Endodermal cell (in vitro differentiated cells): ENCODE data around the gene SPATA45. TPM values are rescaled to one million over a fixed set of nuclear protein-coding genes. Genes with fewer than 3 reads are reported as not detected.

Experiments
- DNase-seq: peaks from one replicate; pipeline ENCODE4 v3.0.0-alpha.2; 2017
- H3K27ac ChIP-seq: 2 replicates; pipeline ENCODE4 v1.5.1; 2013; ENCODE audit warnings: mild to moderate bottlenecking, low read depth, low read length, moderate library complexity
- H3K27me3 ChIP-seq: 2 replicates; pipeline ENCODE4 v1.6.1; 2013; ENCODE audit warnings: mild to moderate bottlenecking, low read length, moderate library complexity; ENCODE audit not compliant: insufficient read depth, control insufficient read depth, poor library complexity, severe bottlenecking
- H3K36me3 ChIP-seq: 2 replicates; pipeline ENCODE4 v1.7.0; 2013; ENCODE audit warnings: mild to moderate bottlenecking, low read length, moderate library complexity; ENCODE audit not compliant: control insufficient read depth, insufficient read depth
- H3K4me1 ChIP-seq: one replicate; pipeline ENCODE4 v1.7.0; 2013; ENCODE audit warnings: low read length; ENCODE audit not compliant: control insufficient read depth, insufficient read depth
- H3K4me3 ChIP-seq: 2 replicates; pipeline ENCODE4 v1.5.1; 2013; ENCODE audit warnings: mild to moderate bottlenecking, low read length, moderate library complexity
- H3K9ac ChIP-seq: 2 replicates; pipeline ENCODE4 v1.6.1; 2013; ENCODE audit warnings: mild to moderate bottlenecking, low read length, moderate library complexity; ENCODE audit not compliant: poor library complexity, severe bottlenecking; ENCODE audit errors: extremely low read depth
- H3K9me3 ChIP-seq: 2 replicates; pipeline ENCODE4 v1.6.1; 2013; ENCODE audit warnings: mild to moderate bottlenecking, low read length, moderate library complexity; ENCODE audit not compliant: control insufficient read depth
- H3K27ac Mint-ChIP-seq: 2 replicates; pipeline ENCODE4 v1.8.0; 2020; ENCODE audit warnings: mixed read lengths
- H3K27me3 Mint-ChIP-seq: 2 replicates; pipeline ENCODE4 v1.8.0; 2021; ENCODE audit warnings: mild to moderate bottlenecking, mixed read lengths; ENCODE audit not compliant: insufficient read depth
- H3K36me3 Mint-ChIP-seq: 2 replicates; pipeline ENCODE4 v1.8.0; 2020; ENCODE audit warnings: low read depth, mixed read lengths
- H3K4me1 Mint-ChIP-seq: 2 replicates; pipeline ENCODE4 v1.8.0; 2020; ENCODE audit warnings: mixed read lengths
- H3K4me3 Mint-ChIP-seq: 2 replicates; pipeline ENCODE4 v1.8.0; 2020; ENCODE audit warnings: mild to moderate bottlenecking, moderate library complexity, mixed read lengths
- H3K9me3 Mint-ChIP-seq: 2 replicates; pipeline ENCODE4 v1.8.0; 2020; ENCODE audit warnings: mild to moderate bottlenecking, mixed read lengths
- CTCF ChIP-seq: fragments of 200-600 bp; sonication (generic); conservative IDR thresholded peaks from 2 replicates; pipeline ENCODE4 v1.5.0; 2021; ENCODE audit warnings: antibody characterized with exemption, mild to moderate bottlenecking
- WGBS, 2 experiments: methylation state at CpG; one replicate each; pipeline versions ENCODE4 v1.1.5 to v1.1.7; 2013; ENCODE audit warnings: missing lambda C conversion rate in 2 of 2, mixed read lengths in 1 of 2; ENCODE audit not compliant: insufficient coverage in 1 of 2, insufficient read length in 1 of 2; 5-methylcytosine and 5-hydroxymethylcytosine counted together
- total RNA-seq, 2 donors: library from RNA; stranded (reverse); fragmentation: NEBNext Ultra II Directional in 1 of 2; extraction: Animal tissue kit (Norgen Biotek cat#: 25700) in 1 of 2; gene quantifications; 2 replicates in 1 of 2; 3 replicates in 1 of 2; pipeline ENCODE4 v1.2.1, GENCODE V29; 2021

Gene SPATA45
- total RNA-seq, 2 donors from 2014 or later, result not detected

GRCh38 chr1:212857992-212858460 lies 10.6 kb upstream of the SPATA45 start, which contains the start of gene FLVCR1:
FLVCR1 (plus strand) TSS chr1:212858275; CDS start chr1:212858453, 178 bp downstream.
- no peak within 1 kb of the TSS for H3K4me3 Mint-ChIP-seq
- H3K36me3 Mint-ChIP-seq, result peaks cover 8% of the 10 kb centered on the region
- H3K4me1 Mint-ChIP-seq, result peaks cover 8% of the 10 kb centered on the region
- no peaks in the 10 kb centered on the region for H3K9me3 Mint-ChIP-seq
- TF ChIP-seq CTCF, result no peak
- peaks cover 39% of the 10 kb centered on the region for H3K36me3 ChIP-seq
- peak; percentile 99 for DNase-seq
- peaks cover 10% of the 10 kb centered on the region for H3K9me3 ChIP-seq
- peak within 1 kb of the TSS; percentile 76 for H3K27ac ChIP-seq
- peak within 1 kb of the TSS; percentile 99 for H3K27ac Mint-ChIP-seq
- 0% methylated on average over 21 to 54 of the region's 54 CpGs for WGBS, 2 experiments
- no peaks in the 10 kb centered on the region for H3K27me3 ChIP-seq
- no peaks in the 10 kb centered on the region for H3K4me1 ChIP-seq
- H3K9ac ChIP-seq, result peak within 1 kb of the TSS; percentile 77
- H3K4me3 ChIP-seq, result peak within 1 kb of the TSS; percentile 91
- no peaks in the 10 kb centered on the region for H3K27me3 Mint-ChIP-seq

- Histone ChIP-seq H3K9ac (peak overlapping the region; percentile 77), H3K4me3 (peak overlapping the region; percentile 91), H3K27me3 (no peaks in the 10 kb centered on the region), H3K9me3 (peaks cover 7% of the 10 kb centered on the region), H3K27ac (no peak overlapping the region), H3K4me1 (no peaks in the 10 kb centered on the region), H3K36me3 (peaks cover 26% of the 10 kb centered on the region)
- H3K36me3 Mint-ChIP-seq, result peaks cover 12% of the 10 kb centered on the region
- H3K27ac Mint-ChIP-seq, result no peak overlapping the region
- peaks cover 6% of the 10 kb centered on the region for H3K9me3 Mint-ChIP-seq
- 84 to 87% methylated on average over 8 to 16 of the region's 16 CpGs for WGBS, 2 experiments
- H3K4me3 Mint-ChIP-seq, result no peak overlapping the region
- TF ChIP-seq CTCF, result no peak
- peak; percentile 57 for DNase-seq
- no peaks in the 10 kb centered on the region for H3K27me3 Mint-ChIP-seq
- H3K4me1 Mint-ChIP-seq, result peaks cover 15% of the 10 kb centered on the region
Observed at GRCh38 chr1:212856755-212857154, 9.3 kb upstream of the SPATA45 start.

GRCh38 chr1:212853658-212854057 lies 6.2 kb upstream of the SPATA45 start:
- no peak overlapping the region for H3K4me3 ChIP-seq
- H3K4me3 Mint-ChIP-seq, result no peak overlapping the region
- peaks cover 14% of the 10 kb centered on the region for H3K9me3 ChIP-seq
- H3K36me3 Mint-ChIP-seq, result peaks cover 12% of the 10 kb centered on the region
- H3K27ac ChIP-seq, result no peak overlapping the region
- no peak for DNase-seq
- no peaks in the 10 kb centered on the region for H3K4me1 ChIP-seq
- H3K27me3 ChIP-seq, result no peaks in the 10 kb centered on the region
- TF ChIP-seq CTCF, result no peak
- H3K9me3 Mint-ChIP-seq, result peaks cover 12% of the 10 kb centered on the region
- peaks cover 6% of the 10 kb centered on the region for H3K36me3 ChIP-seq
- no peak overlapping the region for H3K27ac Mint-ChIP-seq
- no peak overlapping the region for H3K9ac ChIP-seq
- peaks cover 15% of the 10 kb centered on the region for H3K4me1 Mint-ChIP-seq
- 85 to 97% methylated on average over 3 to 5 of the region's 5 CpGs for WGBS, 2 experiments
- no peaks in the 10 kb centered on the region for H3K27me3 Mint-ChIP-seq
